ENCODE results near the gene ST3GAL2.

GRCh38 chr16:70438585-70438968 is 323 bp downstream of the ST3GAL2 start:
- TF ChIP-seq, protein P1, sequence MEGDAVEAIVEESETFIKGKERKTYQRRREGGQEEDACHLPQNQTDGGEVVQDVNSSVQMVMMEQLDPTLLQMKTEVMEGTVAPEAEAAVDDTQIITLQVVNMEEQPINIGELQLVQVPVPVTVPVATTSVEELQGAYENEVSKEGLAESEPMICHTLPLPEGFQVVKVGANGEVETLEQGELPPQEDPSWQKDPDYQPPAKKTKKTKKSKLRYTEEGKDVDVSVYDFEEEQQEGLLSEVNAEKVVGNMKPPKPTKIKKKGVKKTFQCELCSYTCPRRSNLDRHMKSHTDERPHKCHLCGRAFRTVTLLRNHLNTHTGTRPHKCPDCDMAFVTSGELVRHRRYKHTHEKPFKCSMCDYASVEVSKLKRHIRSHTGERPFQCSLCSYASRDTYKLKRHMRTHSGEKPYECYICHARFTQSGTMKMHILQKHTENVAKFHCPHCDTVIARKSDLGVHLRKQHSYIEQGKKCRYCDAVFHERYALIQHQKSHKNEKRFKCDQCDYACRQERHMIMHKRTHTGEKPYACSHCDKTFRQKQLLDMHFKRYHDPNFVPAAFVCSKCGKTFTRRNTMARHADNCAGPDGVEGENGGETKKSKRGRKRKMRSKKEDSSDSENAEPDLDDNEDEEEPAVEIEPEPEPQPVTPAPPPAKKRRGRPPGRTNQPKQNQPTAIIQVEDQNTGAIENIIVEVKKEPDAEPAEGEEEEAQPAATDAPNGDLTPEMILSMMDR (IDR thresholded peaks at IDR 0.05): no peak
- TF ChIP-seq POLR2A (IDR thresholded peaks at IDR 0.05): no peak
